Measurements from ENCODE around the gene PRKCQ. TPM values are rescaled to one million over a fixed set of nuclear protein-coding genes. Genes with fewer than 3 reads are reported as not detected.

Gene PRKCQ
- total and polyA plus RNA-seq, 9 donors: 8.4 to 21.9 (median 14.7) TPM

- WGBS (ENCODE audit: insufficient coverage): no CpG with 5 or more reads among the region's 5 CpGs
These were observed 17.4 kb upstream of the PRKCQ start for GRCh38 chr10:6597478-6597877.

DNA sequence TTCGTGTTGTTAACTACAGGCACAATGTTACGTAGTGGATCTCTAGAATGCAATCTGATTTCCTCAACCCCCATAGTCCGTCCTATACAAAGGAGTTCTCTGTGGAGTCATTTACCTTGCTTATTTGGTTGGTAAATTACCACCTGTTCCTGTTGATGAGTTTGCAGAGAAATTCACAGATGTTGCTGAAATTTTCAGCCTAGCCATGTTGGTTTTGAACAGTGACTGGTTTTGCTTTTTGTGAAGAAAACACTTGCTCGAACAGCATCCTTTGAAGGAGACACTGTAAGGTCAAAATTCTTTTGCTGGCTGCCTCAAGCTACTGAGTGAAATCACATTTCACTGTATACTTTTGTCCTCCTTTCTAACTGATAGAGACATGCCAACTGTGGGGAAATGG lies 15.4 kb upstream of the PRKCQ start:
- no peak overlapping the region for H3K4me3 ChIP-seq (ENCODE audit: low read length)
- H3K27me3 ChIP-seq (ENCODE audit: control insufficient read depth, insufficient read depth, low read length): no peaks in the 10 kb centered on the region
- no peaks in the 10 kb centered on the region for H3K9me3 ChIP-seq (replicated peaks; ENCODE audit: control insufficient read depth, low read depth, low read length)
- no peak for DNase-seq
- WGBS (ENCODE audit: insufficient coverage): no CpG with 5 or more reads among the region's 4 CpGs
- H3K4me1 ChIP-seq (ENCODE audit: control insufficient read depth, insufficient read depth, low read length): no peaks in the 10 kb centered on the region
- no peaks in the 10 kb centered on the region for H3K36me3 ChIP-seq (ENCODE audit: control insufficient read depth, insufficient read depth, low read length)
- H3K27ac ChIP-seq (ENCODE audit: low read length): no peak overlapping the region

More at GRCh38 chr10:6597478-6597877, 17.4 kb upstream of the PRKCQ start:
- H3K9me3 ChIP-seq (replicated peaks; ENCODE audit: control insufficient read depth, low read depth, low read length): no peaks in the 10 kb centered on the region
- peaks cover 5% of the 10 kb centered on the region for H3K4me1 ChIP-seq (ENCODE audit: control insufficient read depth, insufficient read depth, low read length)
- H3K4me3 ChIP-seq (ENCODE audit: low read length): no peak overlapping the region
- no peaks in the 10 kb centered on the region for H3K27me3 ChIP-seq (ENCODE audit: control insufficient read depth, insufficient read depth, low read length)
- DNase-seq: no peak
- no peak overlapping the region for H3K27ac ChIP-seq (ENCODE audit: low read length)
- H3K36me3 ChIP-seq (ENCODE audit: control insufficient read depth, insufficient read depth, low read length): no peaks in the 10 kb centered on the region

DNA sequence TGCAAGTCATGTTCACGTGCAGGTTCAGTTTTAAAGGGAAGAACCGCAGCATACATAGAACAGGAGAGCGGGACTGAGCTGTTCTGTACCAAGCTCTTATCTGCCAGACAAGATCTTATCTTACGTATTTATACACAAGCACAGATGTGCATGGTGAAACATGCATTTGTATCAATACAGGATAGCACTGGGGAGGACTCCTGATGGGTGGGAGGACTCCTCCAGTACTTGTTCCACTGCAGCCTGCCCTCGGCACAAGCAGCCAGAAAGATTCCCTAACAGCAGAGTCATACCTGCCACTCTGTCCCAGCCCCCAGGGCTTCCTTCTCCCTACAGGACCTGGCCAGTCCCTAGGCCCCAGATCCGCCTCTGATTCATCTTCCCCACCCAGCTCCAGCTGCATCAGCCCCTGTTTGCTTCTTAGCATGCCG lies 13.2 kb upstream of the PRKCQ start:
- no peaks in the 10 kb centered on the region for H3K4me1 ChIP-seq (ENCODE audit: control insufficient read depth, insufficient read depth, low read length)
- no peaks in the 10 kb centered on the region for H3K27me3 ChIP-seq (ENCODE audit: control insufficient read depth, insufficient read depth, low read length)
- DNase-seq: no peak
- H3K36me3 ChIP-seq (ENCODE audit: control insufficient read depth, insufficient read depth, low read length): no peaks in the 10 kb centered on the region
- no peaks in the 10 kb centered on the region for H3K9me3 ChIP-seq (replicated peaks; ENCODE audit: control insufficient read depth, low read depth, low read length)
- H3K4me3 ChIP-seq (ENCODE audit: low read length): no peak overlapping the region
- H3K27ac ChIP-seq (ENCODE audit: low read length): no peak overlapping the region
- 86% methylated on average over 4 of the region's 7 CpGs for WGBS (ENCODE audit: insufficient coverage)

- no peak for DNase-seq
- Histone ChIP-seq H3K4me1 (ENCODE audit: control insufficient read depth, insufficient read depth, low read length) (no peaks in the 10 kb centered on the region), H3K4me3 (ENCODE audit: low read length) (no peak overlapping the region), H3K9me3 (replicated peaks; ENCODE audit: control insufficient read depth, low read depth, low read length) (no peaks in the 10 kb centered on the region), H3K36me3 (ENCODE audit: control insufficient read depth, insufficient read depth, low read length) (no peaks in the 10 kb centered on the region), H3K27ac (ENCODE audit: low read length) (no peak overlapping the region), H3K27me3 (ENCODE audit: control insufficient read depth, insufficient read depth, low read length) (no peaks in the 10 kb centered on the region)
These were observed 12.0 kb upstream of the PRKCQ start for GRCh38 chr10:6592080-6592479.

GRCh38 chr10:6591668-6592067 lies 11.6 kb upstream of the PRKCQ start:
- no peak for DNase-seq
- H3K4me3 ChIP-seq (ENCODE audit: low read length): no peak overlapping the region
- no peak overlapping the region for H3K27ac ChIP-seq (ENCODE audit: low read length)
- WGBS (ENCODE audit: insufficient coverage): no CpG with 5 or more reads among the region's 2 CpGs
- no peaks in the 10 kb centered on the region for H3K9me3 ChIP-seq (replicated peaks; ENCODE audit: control insufficient read depth, low read depth, low read length)
- H3K27me3 ChIP-seq (ENCODE audit: control insufficient read depth, insufficient read depth, low read length): no peaks in the 10 kb centered on the region
- H3K4me1 ChIP-seq (ENCODE audit: control insufficient read depth, insufficient read depth, low read length): no peaks in the 10 kb centered on the region
- no peaks in the 10 kb centered on the region for H3K36me3 ChIP-seq (ENCODE audit: control insufficient read depth, insufficient read depth, low read length)

- H3K27ac ChIP-seq (ENCODE audit: low read length): no peak overlapping the region
- no peaks in the 10 kb centered on the region for H3K36me3 ChIP-seq (ENCODE audit: control insufficient read depth, insufficient read depth, low read length)
- no peaks in the 10 kb centered on the region for H3K27me3 ChIP-seq (ENCODE audit: control insufficient read depth, insufficient read depth, low read length)
- no peak for DNase-seq
- WGBS (ENCODE audit: insufficient coverage): 100% methylated on average over 3 of the region's 4 CpGs
- peaks cover 2% of the 10 kb centered on the region for H3K4me1 ChIP-seq (ENCODE audit: control insufficient read depth, insufficient read depth, low read length)
- no peaks in the 10 kb centered on the region for H3K9me3 ChIP-seq (replicated peaks; ENCODE audit: control insufficient read depth, low read depth, low read length)
- no peak overlapping the region for H3K4me3 ChIP-seq (ENCODE audit: low read length)
These were observed 10.0 kb upstream of the PRKCQ start for GRCh38 chr10:6590100-6590499.

GRCh38 chr10:6589287-6590094 lies 9.4 kb upstream of the PRKCQ start:
- no peaks in the 10 kb centered on the region for H3K36me3 ChIP-seq (ENCODE audit: control insufficient read depth, insufficient read depth, low read length)
- H3K4me3 ChIP-seq (ENCODE audit: low read length): no peak overlapping the region
- no peaks in the 10 kb centered on the region for H3K27me3 ChIP-seq (ENCODE audit: control insufficient read depth, insufficient read depth, low read length)

GRCh38 chr10:6588845-6589244 lies 8.8 kb upstream of the PRKCQ start:
- no CpG with 5 or more reads among the region's 3 CpGs for WGBS (ENCODE audit: insufficient coverage)
- Histone ChIP-seq H3K27me3 (ENCODE audit: control insufficient read depth, insufficient read depth, low read length) (no peaks in the 10 kb centered on the region), H3K27ac (ENCODE audit: low read length) (no peak overlapping the region), H3K9me3 (replicated peaks; ENCODE audit: control insufficient read depth, low read depth, low read length) (no peaks in the 10 kb centered on the region), H3K4me3 (ENCODE audit: low read length) (no peak overlapping the region), H3K36me3 (ENCODE audit: control insufficient read depth, insufficient read depth, low read length) (no peaks in the 10 kb centered on the region), H3K4me1 (ENCODE audit: control insufficient read depth, insufficient read depth, low read length) (peaks cover 2% of the 10 kb centered on the region)
- no peak for DNase-seq

More at GRCh38 chr10:6589287-6590094, 9.4 kb upstream of the PRKCQ start:
- H3K9me3 ChIP-seq (replicated peaks; ENCODE audit: control insufficient read depth, low read depth, low read length): no peaks in the 10 kb centered on the region
- no peak overlapping the region for H3K27ac ChIP-seq (ENCODE audit: low read length)
- peaks cover 2% of the 10 kb centered on the region for H3K4me1 ChIP-seq (ENCODE audit: control insufficient read depth, insufficient read depth, low read length)
- DNase-seq: no peak
- 43% methylated on average over 4 of the region's 11 CpGs for WGBS (ENCODE audit: insufficient coverage)

GRCh38 chr10:6588082-6588481 lies 8.0 kb upstream of the PRKCQ start:
- Histone ChIP-seq H3K9me3 (replicated peaks; ENCODE audit: control insufficient read depth, low read depth, low read length) (no peaks in the 10 kb centered on the region), H3K36me3 (ENCODE audit: control insufficient read depth, insufficient read depth, low read length) (peaks cover 2% of the 10 kb centered on the region), H3K27me3 (ENCODE audit: control insufficient read depth, insufficient read depth, low read length) (no peaks in the 10 kb centered on the region), H3K4me3 (ENCODE audit: low read length) (no peak overlapping the region), H3K4me1 (ENCODE audit: control insufficient read depth, insufficient read depth, low read length) (peaks cover 2% of the 10 kb centered on the region), H3K27ac (ENCODE audit: low read length) (no peak overlapping the region)
- DNase-seq: no peak
- 56% methylated on average over 1 of the region's 3 CpGs for WGBS (ENCODE audit: insufficient coverage)

DNA sequence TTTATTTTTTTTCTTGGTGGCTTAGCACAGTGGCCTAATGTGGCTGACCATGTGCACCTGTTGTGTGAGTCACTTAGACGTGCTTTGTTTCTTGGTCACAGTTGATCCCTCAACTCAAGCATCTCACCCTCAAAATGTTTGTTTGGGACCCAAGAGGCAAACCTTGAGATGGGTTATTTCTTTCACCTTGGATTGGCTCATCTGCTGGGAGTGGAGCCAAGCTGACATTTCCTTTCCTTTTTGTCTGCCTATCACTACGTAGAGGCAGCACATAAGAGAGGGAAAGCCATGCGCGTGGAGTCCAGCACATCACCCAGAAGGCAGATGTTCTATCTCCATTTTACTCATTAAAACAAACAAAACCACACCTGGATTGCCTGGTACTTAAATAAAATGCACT lies 6.4 kb upstream of the PRKCQ start:
- Histone ChIP-seq H3K4me1 (ENCODE audit: control insufficient read depth, insufficient read depth, low read length) (peaks cover 2% of the 10 kb centered on the region), H3K27ac (ENCODE audit: low read length) (no peak overlapping the region), H3K27me3 (ENCODE audit: control insufficient read depth, insufficient read depth, low read length) (no peaks in the 10 kb centered on the region), H3K36me3 (ENCODE audit: control insufficient read depth, insufficient read depth, low read length) (peaks cover 2% of the 10 kb centered on the region), H3K4me3 (ENCODE audit: low read length) (no peak overlapping the region), H3K9me3 (replicated peaks; ENCODE audit: control insufficient read depth, low read depth, low read length) (no peaks in the 10 kb centered on the region)
- WGBS (ENCODE audit: insufficient coverage): no CpG with 5 or more reads among the region's 4 CpGs
- DNase-seq: no peak

All from muscle of leg (tissue), 11 donors.